ENCODE measurements around the gene OR5T2.
"Not testable (repeated sequence)": the region's sequence is repeated elsewhere in the genome, so short reads cannot be mapped to it uniquely, and the experiment has no call there.

The OR5T2 gene

DNA sequence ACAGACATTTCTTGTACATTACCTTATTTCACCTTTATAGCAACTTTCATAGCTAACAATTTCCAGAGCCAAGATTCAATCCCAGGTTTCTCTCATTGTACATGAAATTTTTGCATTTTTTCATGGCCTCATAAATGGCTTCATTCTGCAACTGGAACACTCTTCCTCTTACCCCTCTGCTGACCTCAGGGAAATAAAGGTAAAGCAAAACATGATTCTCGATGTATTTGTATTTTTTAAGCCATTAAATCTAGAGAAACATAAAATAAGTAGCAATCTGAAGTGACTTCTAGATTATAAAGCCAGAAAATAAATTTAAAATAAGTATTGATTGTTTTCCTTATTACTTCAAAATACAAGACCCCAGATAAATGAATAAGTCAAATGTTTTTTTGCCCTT, at the start of gene OR5T2:
TSS of gene OR5T2 (minus strand) at position 101 of the 400 bp plus-strand sequence. CDS start 1,193 bp downstream, outside the sequence.
- Histone ChIP-seq H3K36me3 (ENCODE audit: control insufficient read depth, insufficient read depth, low read length) (no peaks in the 10 kb centered on the region), H3K27me3 (ENCODE audit: control insufficient read depth, insufficient read depth, low read length) (no peaks in the 10 kb centered on the region), H3K9ac (ENCODE audit: low read length) (no peak within 1 kb of the TSS), H3K4me3 (ENCODE audit: low read length) (no peak within 1 kb of the TSS), H3K4me1 (ENCODE audit: control insufficient read depth, insufficient read depth, low read length) (no peaks in the 10 kb centered on the region), H3K9me3 (ENCODE audit: control insufficient read depth, low read length) (no peaks in the 10 kb centered on the region)

DNA sequence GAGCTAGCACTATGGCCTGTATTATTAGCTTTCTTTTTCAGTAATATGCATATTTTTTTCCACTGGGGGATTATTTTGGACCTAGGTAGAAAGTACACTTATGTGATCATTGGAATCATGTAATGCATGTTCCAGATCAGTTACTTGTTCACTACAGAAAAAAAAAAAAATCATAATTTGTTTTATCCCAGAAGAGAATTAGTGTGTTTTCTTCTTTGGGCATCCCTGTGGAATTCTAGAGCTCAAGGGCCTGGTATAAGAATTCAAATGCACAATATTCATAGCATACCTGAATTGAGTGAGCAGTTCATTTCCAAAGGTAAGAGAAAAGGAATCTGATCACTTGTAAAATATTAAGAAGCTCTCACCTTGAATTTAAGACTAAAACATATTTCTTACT, 39.8 kb upstream of the OR5T2 start, which contains the start of gene OR5T1:
TSS of gene OR5T1 (plus strand) at position 301 of the 400 bp plus-strand sequence. CDS start 1,485 bp downstream, outside the sequence.
- Histone ChIP-seq H3K27me3 (ENCODE audit: control insufficient read depth, insufficient read depth, low read length) (no peaks in the 10 kb centered on the region), H3K9ac (ENCODE audit: low read length) (no peak within 1 kb of the TSS), H3K4me1 (ENCODE audit: control insufficient read depth, insufficient read depth, low read length) (no peaks in the 10 kb centered on the region), H3K4me3 (ENCODE audit: low read length) (no peak within 1 kb of the TSS), H3K36me3 (ENCODE audit: control insufficient read depth, insufficient read depth, low read length) (no peaks in the 10 kb centered on the region), H3K9me3 (ENCODE audit: control insufficient read depth, low read length) (no peaks in the 10 kb centered on the region)

- Histone ChIP-seq H3K4me3 (ENCODE audit: low read length) (no peak overlapping the region), H3K9me3 (ENCODE audit: control insufficient read depth, low read length) (no peaks in the 10 kb centered on the region), H3K9ac (ENCODE audit: low read length) (no peak overlapping the region), H3K27me3 (ENCODE audit: control insufficient read depth, insufficient read depth, low read length) (no peaks in the 10 kb centered on the region), H3K36me3 (ENCODE audit: control insufficient read depth, insufficient read depth, low read length) (no peaks in the 10 kb centered on the region), H3K4me1 (ENCODE audit: control insufficient read depth, insufficient read depth, low read length) (no peaks in the 10 kb centered on the region)
Measured at GRCh38 chr11:56271092-56271491, 37.0 kb upstream of the OR5T2 start.

DNA sequence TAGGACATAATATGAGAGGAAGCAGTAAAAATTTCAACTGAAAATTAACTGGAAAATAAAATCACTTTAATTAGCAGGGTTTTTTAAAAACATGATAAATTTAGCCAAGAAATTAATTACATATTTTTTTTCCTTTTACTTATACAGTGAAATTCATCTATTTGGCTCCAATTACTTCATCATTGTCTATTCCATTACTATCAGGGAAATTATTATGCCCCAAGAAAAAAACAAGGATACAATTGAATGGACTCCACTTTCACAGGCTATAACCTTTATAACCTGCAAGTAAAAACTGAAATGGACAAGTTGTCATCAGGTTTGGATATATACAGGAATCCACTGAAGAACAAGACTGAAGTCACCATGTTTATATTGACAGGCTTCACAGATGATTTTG, 17.9 kb upstream of the OR5T2 start, which contains the start of gene OR5T3:
TSS of gene OR5T3 (plus strand) at position 301 of the 400 bp plus-strand sequence. CDS start at position 301, 0 bp downstream.
- Histone ChIP-seq H3K27me3 (ENCODE audit: control insufficient read depth, insufficient read depth, low read length) (no peaks in the 10 kb centered on the region), H3K4me3 (ENCODE audit: low read length) (no peak within 1 kb of the TSS), H3K9me3 (ENCODE audit: control insufficient read depth, low read length) (no peaks in the 10 kb centered on the region), H3K36me3 (ENCODE audit: control insufficient read depth, insufficient read depth, low read length) (no peaks in the 10 kb centered on the region), H3K9ac (ENCODE audit: low read length) (no peak within 1 kb of the TSS), H3K4me1 (ENCODE audit: control insufficient read depth, insufficient read depth, low read length) (no peaks in the 10 kb centered on the region)

GRCh38 chr11:56219735-56220134, 14.3 kb downstream of the OR5T2 start:
- H3K4me1 ChIP-seq (ENCODE audit: control insufficient read depth, insufficient read depth, low read length); H3K9me3 ChIP-seq (ENCODE audit: control insufficient read depth, low read length); H3K36me3 ChIP-seq (ENCODE audit: control insufficient read depth, insufficient read depth, low read length); H3K27me3 ChIP-seq (ENCODE audit: control insufficient read depth, insufficient read depth, low read length); H3K4me3 ChIP-seq (ENCODE audit: low read length); H3K9ac ChIP-seq (ENCODE audit: low read length): not testable (repeated sequence)

- Histone ChIP-seq H3K36me3 (ENCODE audit: control insufficient read depth, insufficient read depth, low read length) (no peaks in the 10 kb centered on the region), H3K4me3 (ENCODE audit: low read length) (no peak overlapping the region), H3K9ac (ENCODE audit: low read length) (no peak overlapping the region), H3K4me1 (ENCODE audit: control insufficient read depth, insufficient read depth, low read length) (no peaks in the 10 kb centered on the region), H3K9me3 (ENCODE audit: control insufficient read depth, low read length) (no peaks in the 10 kb centered on the region), H3K27me3 (ENCODE audit: control insufficient read depth, insufficient read depth, low read length) (no peaks in the 10 kb centered on the region)
Measured at GRCh38 chr11:56214537-56214936, 19.5 kb downstream of the OR5T2 start.

GRCh38 chr11:56207790-56208189, 26.3 kb downstream of the OR5T2 start:
- Histone ChIP-seq H3K9me3 (ENCODE audit: control insufficient read depth, low read length) (no peaks in the 10 kb centered on the region), H3K4me1 (ENCODE audit: control insufficient read depth, insufficient read depth, low read length) (no peaks in the 10 kb centered on the region), H3K27me3 (ENCODE audit: control insufficient read depth, insufficient read depth, low read length) (no peaks in the 10 kb centered on the region), H3K36me3 (ENCODE audit: control insufficient read depth, insufficient read depth, low read length) (no peaks in the 10 kb centered on the region), H3K4me3 (ENCODE audit: low read length) (no peak overlapping the region), H3K9ac (ENCODE audit: low read length) (no peak overlapping the region)

GRCh38 chr11:56197367-56197766, 36.7 kb downstream of the OR5T2 start:
- Histone ChIP-seq H3K36me3 (ENCODE audit: control insufficient read depth, insufficient read depth, low read length) (no peaks in the 10 kb centered on the region), H3K27me3 (ENCODE audit: control insufficient read depth, insufficient read depth, low read length) (no peaks in the 10 kb centered on the region), H3K9ac (ENCODE audit: low read length) (no peak overlapping the region), H3K4me1 (ENCODE audit: control insufficient read depth, insufficient read depth, low read length) (no peaks in the 10 kb centered on the region), H3K9me3 (ENCODE audit: control insufficient read depth, low read length) (no peaks in the 10 kb centered on the region), H3K4me3 (ENCODE audit: low read length) (no peak overlapping the region)

GRCh38 chr11:56196705-56197104, 37.4 kb downstream of the OR5T2 start:
- H3K9me3 ChIP-seq (ENCODE audit: control insufficient read depth, low read length) = no peaks in the 10 kb centered on the region
- H3K36me3 ChIP-seq (ENCODE audit: control insufficient read depth, insufficient read depth, low read length) = no peaks in the 10 kb centered on the region
- H3K27me3 ChIP-seq (ENCODE audit: control insufficient read depth, insufficient read depth, low read length) = no peaks in the 10 kb centered on the region
- H3K9ac ChIP-seq (ENCODE audit: low read length) = no peak overlapping the region
- no peak overlapping the region for H3K4me3 ChIP-seq (ENCODE audit: low read length)
- no peaks in the 10 kb centered on the region for H3K4me1 ChIP-seq (ENCODE audit: control insufficient read depth, insufficient read depth, low read length)

DNA sequence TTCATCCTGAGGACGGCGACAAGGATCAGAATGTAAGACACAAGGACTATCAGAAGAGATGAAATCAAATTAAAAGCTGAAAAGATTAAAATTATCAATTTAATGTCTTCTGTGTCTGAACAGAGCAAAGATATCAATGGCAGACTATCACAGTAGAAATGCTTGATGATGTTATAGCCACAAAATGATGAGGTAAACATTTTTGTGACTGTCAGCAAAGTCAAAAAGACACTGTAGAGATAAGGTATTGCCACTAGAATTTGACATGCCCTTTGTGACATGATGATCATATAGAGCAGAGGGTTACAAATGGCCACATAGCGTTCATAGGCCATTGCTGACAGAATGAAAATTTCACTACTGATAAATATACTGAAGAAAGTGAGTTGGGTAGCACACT, 45.5 kb downstream of the OR5T2 start:
- no peaks in the 10 kb centered on the region for H3K27me3 ChIP-seq (ENCODE audit: control insufficient read depth, insufficient read depth, low read length)
- no peak overlapping the region for H3K4me3 ChIP-seq (ENCODE audit: low read length)
- H3K36me3 ChIP-seq (ENCODE audit: control insufficient read depth, insufficient read depth, low read length) = no peaks in the 10 kb centered on the region
- no peaks in the 10 kb centered on the region for H3K9me3 ChIP-seq (ENCODE audit: control insufficient read depth, low read length)
- no peak overlapping the region for H3K9ac ChIP-seq (ENCODE audit: low read length)
- no peaks in the 10 kb centered on the region for H3K4me1 ChIP-seq (ENCODE audit: control insufficient read depth, insufficient read depth, low read length)

GRCh38 chr11:56183459-56183858, 50.6 kb downstream of the OR5T2 start:
- H3K36me3 ChIP-seq (ENCODE audit: control insufficient read depth, insufficient read depth, low read length) = no peaks in the 10 kb centered on the region
- H3K9me3 ChIP-seq (ENCODE audit: control insufficient read depth, low read length) = no peaks in the 10 kb centered on the region
- H3K27me3 ChIP-seq (ENCODE audit: control insufficient read depth, insufficient read depth, low read length) = no peaks in the 10 kb centered on the region
- no peak overlapping the region for H3K9ac ChIP-seq (ENCODE audit: low read length)
- no peak overlapping the region for H3K4me3 ChIP-seq (ENCODE audit: low read length)
- H3K4me1 ChIP-seq (ENCODE audit: control insufficient read depth, insufficient read depth, low read length) = no peaks in the 10 kb centered on the region
